NCI-H1436 treated with DMSO at 0.1 percent for 48 hours (cell line): Measurements from ENCODE around the gene RNF130.

ENCODE experiments used
- DNase-seq: peaks from one replicate; lab custom pipeline; 2025; lab: John Stamatoyannopoulos, UW

Gene RNF130

GRCh38 chr5:179915406-179915935 is 156.1 kb downstream of the RNF130 start:
- no peak for DNase-seq

- no peak for DNase-seq
Observed at GRCh38 chr5:179914032-179914755, 157.4 kb downstream of the RNF130 start.

GRCh38 chr5:179913461-179913860 is 158.1 kb downstream of the RNF130 start:
- no peak for DNase-seq

- DNase-seq, result no peak
Observed at GRCh38 chr5:179912951-179913350, 158.6 kb downstream of the RNF130 start.

GRCh38 chr5:179912386-179912785 is 159.2 kb downstream of the RNF130 start:
- DNase-seq, result no peak

- DNase-seq, result no peak
Observed at GRCh38 chr5:179909224-179909623, 162.3 kb downstream of the RNF130 start.

- no peak for DNase-seq
Observed at GRCh38 chr5:179908528-179908927, 163.0 kb downstream of the RNF130 start.

GRCh38 chr5:179907556-179908324 is 163.8 kb downstream of the RNF130 start, which contains the start of gene TBC1D9B:
TSS of gene TBC1D9B (minus strand) at chr5:179907897. CDS start at chr5:179907821, 76 bp downstream.
- DNase-seq, result no peak

- DNase-seq, result no peak
Observed at GRCh38 chr5:179906795-179907555, 164.6 kb downstream of the RNF130 start.

GRCh38 chr5:179906294-179906794 is 165.2 kb downstream of the RNF130 start:
- DNase-seq, result no peak

- no peak for DNase-seq
Observed at GRCh38 chr5:179905161-179905560, 166.4 kb downstream of the RNF130 start.
